DOHH2 (cell line): Measurements from ENCODE around the gene TNFSF4.

Source experiments
- H3F3A ChIP-seq: fragments of 200-600 bp; sonication (generic), shearing (Covaris generic); 2 replicates; pipeline ENCODE4 v1.6.0; 2016; ENCODE audit warnings: antibody characterized with exemption, mild to moderate bottlenecking; ENCODE audit not compliant: control insufficient read depth, insufficient read depth
- H3K27ac ChIP-seq: fragments of 200-600 bp; sonication (generic); 2 replicates; pipeline ENCODE4 v1.5.1; 2014; ENCODE audit warnings: low read depth, mild to moderate bottlenecking, low read length, moderate library complexity
- H3K27me3 ChIP-seq: fragments of 200-600 bp; sonication (generic); 2 replicates; pipeline ENCODE4 v1.6.1; 2014; ENCODE audit warnings: mild to moderate bottlenecking, low read length, mixed read lengths; ENCODE audit not compliant: control insufficient read depth
- H3K36me3 ChIP-seq: fragments of 200-600 bp; sonication (generic); 2 replicates; pipeline ENCODE4 v1.6.1; 2014; ENCODE audit warnings: mild to moderate bottlenecking, low read length, moderate library complexity, mixed read lengths; ENCODE audit not compliant: control insufficient read depth
- H3K4me1 ChIP-seq: fragments of 200-600 bp; sonication (generic); 2 replicates; pipeline ENCODE4 v1.6.1; 2014; ENCODE audit warnings: mild to moderate bottlenecking, low read length, mixed read lengths; ENCODE audit not compliant: control insufficient read depth
- H3K4me2 ChIP-seq: fragments of 200-600 bp; sonication (generic); 2 replicates; pipeline ENCODE4 v1.6.0; 2014; ENCODE audit warnings: mild to moderate bottlenecking, low read length, moderate library complexity
- H3K4me3 ChIP-seq: fragments of 200-600 bp; sonication (generic); 2 replicates; pipeline ENCODE4 v1.5.1; 2014; ENCODE audit warnings: mild to moderate bottlenecking, low read length, mixed read lengths
- H3K79me2 ChIP-seq: fragments of 200-600 bp; sonication (generic); 2 replicates; pipeline ENCODE4 v1.6.1; 2014; ENCODE audit warnings: mild to moderate bottlenecking, low read length, mixed read lengths; ENCODE audit not compliant: control insufficient read depth
- H3K9me2 ChIP-seq: fragments of 200-600 bp; sonication (generic); replicated peaks from 2 replicates; pipeline ENCODE4 v1.6.1; 2014; ENCODE audit warnings: mild to moderate bottlenecking, low read length, mixed read lengths; ENCODE audit not compliant: control insufficient read depth
- H3K9me3 ChIP-seq: fragments of 200-600 bp; sonication (generic); 2 replicates; pipeline ENCODE4 v1.6.1; 2014; ENCODE audit warnings: antibody characterized with exemption, low read length, mixed read lengths; ENCODE audit not compliant: control insufficient read depth, insufficient read depth
- H4K20me1 ChIP-seq: fragments of 200-600 bp; sonication (generic); 2 replicates; pipeline ENCODE4 v1.6.0; 2014; ENCODE audit warnings: low read depth, mild to moderate bottlenecking, antibody characterized with exemption, low read length, moderate library complexity; ENCODE audit not compliant: control insufficient read depth, insufficient read depth
- CTCF ChIP-seq: fragments of 200-600 bp; sonication (generic); IDR thresholded peaks from one replicate; pipeline ENCODE4 v1.5.1; 2014; ENCODE audit warnings: antibody characterized with exemption, mild to moderate bottlenecking, low read depth, low read length; ENCODE audit not compliant: poor library complexity, severe bottlenecking
- EZH2phosphoT487 ChIP-seq: fragments of 200-600 bp; sonication (generic); IDR thresholded peaks from 2 replicates; pipeline ENCODE4 v1.6.1; 2017; ENCODE audit warnings: borderline replicate concordance, mild to moderate bottlenecking, antibody characterized with exemption, low read length, moderate library complexity, mixed read lengths

TNFSF4 gene

GRCh38 chr1:173208868-173209267, 1.7 kb upstream of the TNFSF4 start:
- no peak for TF ChIP-seq CTCF
- no peak for TF ChIP-seq EZH2phosphoT487
- H3F3A ChIP-seq, result no peaks in the 10 kb centered on the region
- no peaks in the 10 kb centered on the region for H4K20me1 ChIP-seq
- no peak overlapping the region for H3K4me3 ChIP-seq
- H3K27ac ChIP-seq, result no peak overlapping the region
- H3K4me1 ChIP-seq, result peaks cover 4% of the 10 kb centered on the region; the same call in 1 of the 2 replicates
- H3K9me2 ChIP-seq, result no peaks in the 10 kb centered on the region
- H3K4me2 ChIP-seq, result no peak overlapping the region
- H3K79me2 ChIP-seq, result no peaks in the 10 kb centered on the region
- H3K36me3 ChIP-seq, result no peaks in the 10 kb centered on the region
- no peaks in the 10 kb centered on the region for H3K9me3 ChIP-seq
- no peaks in the 10 kb centered on the region for H3K27me3 ChIP-seq

- Histone ChIP-seq H3K4me1 (peaks cover 4% of the 10 kb centered on the region; the same call in 1 of the 2 replicates), H3K27ac (no peak overlapping the region), H3K9me3 (no peaks in the 10 kb centered on the region), H3F3A (no peaks in the 10 kb centered on the region), H3K4me3 (no peak overlapping the region), H3K27me3 (no peaks in the 10 kb centered on the region), H3K9me2 (no peaks in the 10 kb centered on the region), H3K79me2 (no peaks in the 10 kb centered on the region), H4K20me1 (no peaks in the 10 kb centered on the region), H3K36me3 (no peaks in the 10 kb centered on the region), H3K4me2 (no peak overlapping the region)
- TF ChIP-seq EZH2phosphoT487, result no peak
- TF ChIP-seq CTCF, result no peak
Measured at GRCh38 chr1:173208146-173208545, 1.0 kb upstream of the TNFSF4 start.

GRCh38 chr1:173205146-173206051, 1.7 kb downstream of the TNFSF4 start:
- Histone ChIP-seq H3K4me1 (peaks cover 4% of the 10 kb centered on the region; the same call in 1 of the 2 replicates), H3K27ac (no peak overlapping the region), H3F3A (no peaks in the 10 kb centered on the region), H3K4me3 (no peak overlapping the region), H3K27me3 (no peaks in the 10 kb centered on the region), H3K4me2 (no peak overlapping the region), H3K79me2 (no peaks in the 10 kb centered on the region), H3K9me2 (no peaks in the 10 kb centered on the region), H3K9me3 (no peaks in the 10 kb centered on the region), H4K20me1 (no peaks in the 10 kb centered on the region), H3K36me3 (no peaks in the 10 kb centered on the region)
- TF ChIP-seq EZH2phosphoT487 (no peak), CTCF (no peak)
